HG02970 (cell line): ENCODE measurements around the gene COL9A3.

Experiments
- ATAC-seq: cut with Tn5 transposase; IDR thresholded peaks from one replicate; pipeline ENCODE4 v1.9.1; 2021; ENCODE audit warnings: mild to moderate bottlenecking, moderate library complexity, moderate number of reproducible peaks; ENCODE audit not compliant: unreplicated experiment, low FRiP score

The COL9A3 gene

DNA sequence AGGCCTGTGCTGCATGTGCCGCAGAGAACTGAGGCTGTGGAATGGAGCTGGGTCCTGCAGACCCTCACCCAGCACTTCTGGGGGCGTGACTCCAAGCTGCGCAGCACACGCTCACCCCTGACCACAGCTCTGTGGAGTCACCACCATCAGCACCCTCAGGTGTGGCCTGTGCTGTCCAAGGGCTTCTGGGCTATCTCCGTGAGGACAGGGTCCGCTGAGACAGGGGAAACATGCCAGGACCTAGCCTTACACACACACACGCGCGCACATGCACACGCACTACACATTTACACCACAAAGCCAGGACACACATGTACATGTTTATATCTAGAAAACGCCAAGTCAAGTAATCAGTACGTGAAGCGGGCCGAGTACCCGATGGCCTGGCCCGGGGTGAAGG, 71.6 kb downstream of the COL9A3 start:
- no peak for ATAC-seq

DNA sequence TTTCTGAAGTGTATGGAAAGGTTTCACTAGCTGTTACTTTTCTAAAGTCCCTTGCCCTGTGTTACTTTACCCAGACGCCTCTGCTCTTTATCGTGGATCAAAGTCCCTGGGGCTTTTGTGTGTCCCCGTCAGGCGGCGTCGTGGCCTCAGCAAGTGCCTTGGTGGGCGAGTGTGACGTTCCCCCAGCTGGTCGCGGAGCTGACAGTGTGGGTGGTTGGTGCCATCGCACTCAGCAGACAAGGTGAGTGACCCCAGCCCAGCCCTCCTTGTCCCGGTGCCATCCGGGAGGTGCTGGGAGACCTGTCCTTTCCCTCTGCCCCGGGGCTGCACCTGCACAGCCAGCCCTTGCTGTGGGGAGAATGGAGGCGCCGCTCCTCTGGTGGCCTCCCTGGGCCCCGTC, 72.1 kb downstream of the COL9A3 start:
- ATAC-seq = no peak

DNA sequence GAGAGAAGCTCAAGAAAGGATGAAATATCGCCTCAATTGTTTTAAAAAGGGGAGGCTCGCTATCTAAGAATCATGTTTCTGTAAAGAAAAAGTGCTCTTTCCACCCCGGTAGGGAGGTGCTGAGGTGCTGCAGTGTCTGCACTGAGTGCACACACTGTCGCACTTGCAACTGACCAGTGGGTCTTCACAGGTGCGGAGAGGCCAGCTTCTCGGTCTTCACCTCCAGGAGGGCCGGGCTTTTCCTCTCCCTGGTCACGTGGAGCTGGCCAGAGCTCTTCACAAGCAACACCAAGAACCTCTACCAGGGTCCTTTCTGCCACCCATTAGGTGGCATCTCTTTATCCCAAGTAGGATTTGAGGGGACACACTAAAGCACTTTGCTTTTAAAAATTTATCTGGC, 72.6 kb downstream of the COL9A3 start:
- no peak for ATAC-seq

DNA sequence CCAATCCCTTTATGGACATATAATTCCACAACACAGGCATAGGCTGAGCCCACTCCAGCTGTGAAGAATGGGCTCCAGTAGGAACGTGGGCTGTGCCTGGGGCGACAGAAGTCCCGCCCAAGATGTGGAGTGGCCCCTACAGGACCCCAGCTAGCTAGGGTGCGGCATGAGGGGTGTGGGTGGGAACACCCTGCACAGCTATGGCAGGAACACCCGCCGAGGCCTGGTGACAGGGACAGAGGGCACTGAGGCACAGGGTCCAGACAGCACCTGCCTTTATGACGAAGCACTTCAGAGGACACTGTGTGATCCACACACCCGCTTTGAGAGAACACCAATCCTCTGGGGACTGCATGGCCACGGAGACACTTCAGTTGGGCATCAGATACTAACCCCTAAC, 73.0 kb downstream of the COL9A3 start:
- ATAC-seq = no peak

DNA sequence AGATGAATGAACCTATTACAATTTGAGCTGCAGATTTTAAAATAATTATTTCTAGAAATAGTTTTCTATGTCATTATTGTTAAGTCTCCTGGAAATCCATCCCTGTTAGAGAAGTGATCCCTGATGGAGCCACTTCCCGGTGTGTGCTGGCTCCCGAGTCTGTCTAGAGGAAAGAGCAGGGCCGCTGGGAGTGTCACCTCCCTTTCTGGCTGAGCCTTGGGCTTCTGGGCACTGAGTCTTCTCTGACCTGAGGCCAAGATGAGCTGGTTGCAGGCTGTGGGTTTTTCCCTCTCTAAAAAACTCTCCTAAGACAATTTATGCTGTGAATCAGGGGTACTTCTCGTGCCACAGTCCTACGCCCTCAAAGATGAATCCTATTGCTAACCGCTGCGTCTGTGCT, 73.6 kb downstream of the COL9A3 start:
- no peak for ATAC-seq
